DLD1 (cell line): ENCODE measurements around the gene SSH2.

Experiments used
- in situ Hi-C: cut with HindIII; loops from 2 replicates; pipeline ENCODE4 v1.10.0; 2017; ENCODE audit warnings: low sequenced_read_pairs

Gene SSH2

DNA sequence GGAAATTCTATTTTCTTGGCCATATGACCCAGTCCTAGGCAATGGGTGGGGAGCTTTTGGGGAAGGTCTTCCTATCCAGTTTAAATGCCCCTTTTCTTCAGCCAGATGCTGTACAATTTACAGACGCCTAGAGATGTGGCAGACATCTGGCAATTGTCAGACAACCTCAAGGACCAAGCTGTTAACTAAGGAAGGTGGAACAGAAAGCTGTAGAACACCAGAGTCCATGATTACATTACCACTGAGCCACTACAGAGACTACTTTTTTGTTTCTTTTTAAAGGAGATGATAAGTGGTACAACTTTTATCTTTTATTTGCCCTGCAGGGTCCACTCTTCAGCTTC is 286.2 kb downstream of the SSH2 start:
- in situ Hi-C loops = no loop called here

GRCh38 chr17:29642171-29642611 is 287.8 kb downstream of the SSH2 start:
- in situ Hi-C loops = no loop called here

- in situ Hi-C loops = no loop called here
Observed at GRCh38 chr17:29640981-29641642, 288.9 kb downstream of the SSH2 start.

- in situ Hi-C loops = no loop called here
Observed at GRCh38 chr17:29640413-29640812, 289.6 kb downstream of the SSH2 start.

GRCh38 chr17:29633886-29634285 is 296.1 kb downstream of the SSH2 start:
- in situ Hi-C loops = no loop called here

DNA sequence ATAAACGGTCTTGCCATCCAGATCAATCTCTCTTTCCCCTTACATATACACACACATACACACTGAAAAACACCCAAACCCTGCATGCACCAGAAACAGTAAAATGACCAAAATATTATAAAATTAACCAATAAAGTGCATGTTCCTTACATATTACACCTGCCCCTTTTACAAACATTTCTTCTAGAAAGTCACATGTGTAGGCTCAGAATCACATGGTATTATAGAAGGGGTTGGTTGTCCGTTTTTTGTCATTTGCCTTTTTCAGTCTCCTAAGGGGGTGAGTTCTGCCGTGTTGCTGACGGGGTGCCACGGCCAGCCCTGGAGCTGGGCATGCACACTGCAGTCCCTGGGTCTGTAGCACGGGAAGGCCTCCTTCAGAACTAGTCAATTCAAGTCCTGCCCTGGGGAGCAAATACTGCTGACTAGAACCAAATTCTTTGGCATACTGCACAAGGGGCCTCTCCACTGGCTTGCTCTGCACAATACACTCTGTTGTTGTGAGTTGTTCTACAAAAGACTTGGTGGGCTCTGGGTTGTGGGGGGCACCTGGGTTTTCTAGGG is 299.3 kb downstream of the SSH2 start:
- in situ Hi-C loops = no loop called here

- in situ Hi-C loops = no loop called here
Observed at GRCh38 chr17:29629839-29630238, 300.2 kb downstream of the SSH2 start.

DNA sequence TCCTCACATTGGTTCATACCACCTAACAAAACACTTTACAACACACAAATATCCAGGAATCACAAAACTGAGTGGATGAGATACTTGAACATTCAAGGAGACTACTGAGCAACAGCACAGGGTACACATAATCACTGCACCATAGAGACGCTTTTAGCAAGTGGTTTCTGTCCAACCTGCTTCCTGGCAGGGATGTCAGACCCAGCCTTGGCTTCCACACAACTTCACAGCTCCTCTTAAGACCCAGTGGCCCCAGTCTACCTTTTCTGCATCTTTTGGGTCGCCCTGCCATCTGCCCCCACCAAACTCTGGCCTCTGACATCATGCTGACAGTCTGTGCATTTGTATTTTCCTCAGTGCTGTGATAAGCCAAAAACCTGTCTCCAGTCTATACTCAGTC is 301.4 kb downstream of the SSH2 start:
- in situ Hi-C loops = no loop called here

GRCh38 chr17:29627951-29628350 is 302.1 kb downstream of the SSH2 start:
- in situ Hi-C loops = no loop called here

DNA sequence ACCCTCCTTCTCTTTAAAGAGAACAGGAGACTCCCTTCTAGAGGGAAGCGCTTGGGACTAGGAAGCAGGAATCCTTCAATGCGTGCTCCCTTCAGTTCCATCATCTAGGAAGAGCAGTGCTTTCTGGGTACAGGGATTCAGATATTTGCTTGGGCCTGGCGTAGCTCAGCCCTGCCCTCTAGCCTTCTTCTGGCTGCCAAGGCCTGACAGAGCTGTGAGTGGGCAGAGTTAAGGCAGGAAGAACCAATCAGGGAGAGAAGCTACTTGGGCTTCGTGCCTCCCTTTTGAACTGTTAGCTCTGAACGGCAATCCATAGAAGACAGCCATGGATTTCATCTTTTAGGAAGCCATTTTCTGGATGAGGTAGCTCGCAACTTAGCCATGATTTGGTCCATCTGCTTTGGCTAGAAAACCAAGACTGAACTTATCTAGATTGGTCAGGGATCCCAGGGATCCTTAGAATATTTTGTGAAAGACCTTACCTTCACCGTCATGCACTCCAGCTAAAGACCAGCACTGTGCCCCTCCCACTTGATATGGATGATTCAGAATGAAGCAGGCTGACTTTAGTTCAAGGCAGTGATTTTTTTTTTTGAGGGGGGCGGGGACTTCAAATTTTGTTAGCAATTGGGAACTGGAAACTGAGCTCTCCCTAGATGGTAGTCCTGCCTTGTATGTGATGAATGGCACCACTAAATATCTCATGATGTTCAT is 304.8 kb downstream of the SSH2 start:
- in situ Hi-C loops = no loop called here

GRCh38 chr17:29624586-29624985 is 305.4 kb downstream of the SSH2 start:
- in situ Hi-C loops = no loop called here

- in situ Hi-C loops = no loop called here
Observed at GRCh38 chr17:29623283-29623647, 306.8 kb downstream of the SSH2 start.

- in situ Hi-C loops = no loop called here
Observed at GRCh38 chr17:29622337-29623282, 307.4 kb downstream of the SSH2 start, which contains the start of gene CORO6. CORO6 (minus strand) TSS chr17:29622912; CDS start chr17:29621421, 1,491 bp downstream.

DNA sequence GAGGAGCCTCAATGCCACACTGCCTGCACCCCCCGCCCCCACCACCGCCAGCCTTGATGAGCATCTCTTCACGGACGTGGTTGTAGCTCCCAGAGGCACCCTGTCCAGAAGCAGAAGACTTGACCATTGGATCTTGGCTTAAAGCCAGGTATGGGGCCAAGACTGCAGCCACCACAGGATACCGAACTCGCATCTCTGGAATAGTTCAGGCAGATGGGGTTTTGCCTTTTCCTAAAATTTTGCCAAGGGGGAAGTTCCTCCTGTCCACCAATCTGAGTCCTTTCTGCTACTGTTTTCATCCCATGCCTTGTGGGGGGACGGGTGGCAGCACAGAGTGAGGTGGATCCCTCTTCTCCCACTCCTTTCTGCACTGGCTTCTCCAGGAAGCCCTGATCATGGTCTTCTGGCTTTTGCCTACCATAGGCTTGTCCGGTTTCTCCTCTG is 308.3 kb downstream of the SSH2 start:
- in situ Hi-C loops = no loop called here

GRCh38 chr17:29620779-29621500 is 309.1 kb downstream of the SSH2 start:
- in situ Hi-C loops = no loop called here

DNA sequence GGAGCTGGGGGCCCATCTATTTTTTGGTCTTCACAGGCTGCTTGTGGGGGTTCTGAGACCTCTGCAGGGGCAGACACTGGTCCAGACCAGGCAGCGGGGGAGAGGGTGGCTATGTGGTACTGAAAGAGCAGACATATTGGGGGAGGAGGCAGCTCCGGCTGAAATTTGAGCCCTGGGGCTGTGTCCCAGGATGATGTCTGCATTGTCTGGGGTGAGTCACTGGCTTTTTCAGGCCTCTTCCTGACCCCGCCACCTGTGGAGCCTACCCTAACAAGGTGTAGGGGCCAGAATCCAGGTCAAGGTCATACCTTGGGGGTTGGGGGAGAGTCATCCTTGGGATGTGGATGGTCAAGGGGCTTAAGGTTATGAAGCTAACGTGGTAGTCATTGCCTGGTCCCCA is 309.8 kb downstream of the SSH2 start:
- in situ Hi-C loops = no loop called here

DNA sequence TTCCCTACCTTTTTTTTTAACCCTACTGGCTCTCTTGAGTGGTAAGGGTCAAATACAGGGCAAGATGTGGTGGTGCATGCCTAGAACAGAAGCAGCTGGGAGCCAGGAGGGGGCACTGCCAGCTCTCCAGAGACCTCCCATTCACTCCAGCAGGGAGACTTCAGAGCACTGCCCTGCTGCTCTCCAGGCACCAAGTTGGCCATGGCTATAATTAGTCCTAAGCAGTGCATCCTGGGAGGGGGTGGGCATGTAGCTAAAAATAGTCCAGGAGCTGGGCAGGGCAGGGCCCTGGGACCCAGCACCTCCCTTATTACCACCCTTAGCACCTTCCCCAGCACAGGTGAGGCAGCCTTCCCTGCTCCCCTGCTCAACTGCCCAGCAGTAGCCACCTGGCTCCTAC is 310.8 kb downstream of the SSH2 start:
- in situ Hi-C loops = no loop called here

DNA sequence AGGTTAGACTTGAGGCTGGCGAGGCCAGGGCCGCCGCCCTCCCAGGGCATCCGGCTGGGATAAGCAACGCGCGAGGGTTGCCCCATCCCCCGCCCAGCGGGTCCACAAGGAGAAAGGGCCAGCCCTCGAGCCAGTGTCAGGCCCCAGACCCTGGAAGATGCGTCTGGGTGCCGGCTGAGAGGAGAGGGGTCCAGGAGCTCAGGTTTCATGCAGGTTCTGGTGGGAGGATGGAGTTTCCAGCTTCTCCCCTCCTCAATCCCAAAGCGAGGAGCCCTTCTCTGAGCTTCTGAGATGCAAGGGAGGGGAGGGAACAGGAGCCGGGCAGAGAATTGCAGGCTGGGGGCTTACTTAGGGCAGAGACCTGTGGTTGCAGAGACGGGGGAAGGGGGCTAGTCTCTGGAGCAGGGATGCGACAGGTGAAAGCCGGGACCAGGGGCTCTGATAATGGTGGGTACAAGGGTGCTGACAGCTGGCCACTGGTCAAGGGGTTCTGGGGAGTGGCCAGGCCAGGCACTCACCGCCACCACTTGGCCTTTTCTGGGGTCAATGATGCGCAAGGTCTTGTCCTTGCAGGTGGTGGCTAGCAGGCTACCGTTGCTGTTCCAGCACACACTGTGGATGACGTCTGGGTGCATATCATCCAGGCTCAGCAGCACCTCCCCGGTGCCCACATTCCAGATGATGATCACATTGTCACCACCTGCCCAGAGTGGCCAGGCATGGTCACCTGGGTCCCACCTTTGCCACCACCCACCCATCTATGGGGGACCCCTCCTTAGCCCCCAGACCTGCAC is 311.6 kb downstream of the SSH2 start:
- in situ Hi-C loops = no loop called here

DNA sequence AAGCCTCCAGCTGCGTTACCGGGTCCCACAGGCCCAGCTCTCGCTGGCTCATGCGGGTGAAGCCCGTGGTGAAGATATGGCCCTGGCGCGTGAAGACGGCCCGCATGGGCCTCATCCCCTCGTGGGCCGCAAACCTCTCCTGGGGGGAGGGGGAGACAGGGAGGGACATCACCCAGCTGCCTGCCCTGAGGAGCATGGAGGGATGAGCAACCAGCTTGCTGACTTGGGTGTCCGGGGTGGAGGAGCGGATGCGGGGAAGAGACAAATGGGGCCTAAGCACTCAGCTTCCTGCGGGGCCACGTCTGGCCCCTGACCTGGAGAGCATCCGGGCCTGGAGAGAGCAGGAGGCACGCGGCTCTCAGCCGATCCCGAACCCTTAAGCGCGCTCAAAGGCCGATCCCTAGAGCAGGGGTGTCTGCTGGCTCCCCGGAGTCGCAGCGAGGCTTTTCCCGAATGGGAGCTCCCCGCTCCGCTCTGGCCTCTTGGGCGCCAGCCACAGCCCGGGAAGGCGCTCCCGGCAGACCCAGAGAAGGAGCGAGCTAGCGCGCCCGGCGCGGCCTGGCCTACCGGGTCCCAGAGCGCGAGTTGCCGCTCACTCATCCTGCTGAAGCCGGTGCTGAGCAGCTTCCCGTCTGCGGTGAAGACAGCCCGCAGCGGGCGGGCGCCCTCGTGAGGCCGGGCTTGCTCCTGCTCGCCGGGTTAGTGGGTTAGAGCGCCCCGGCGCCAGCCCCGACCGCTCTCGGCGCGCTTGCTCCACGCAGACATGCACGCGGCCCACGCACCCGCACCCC is 312.4 kb downstream of the SSH2 start:
- in situ Hi-C loops = no loop called here
